Neural crest cell (in vitro differentiated cells): ENCODE results near the gene ZNF670. TPM values are rescaled to one million over a fixed set of nuclear protein-coding genes. Genes with fewer than 3 reads are reported as not detected.
"Not testable (repeated sequence)": the region's sequence is repeated elsewhere in the genome, so short reads cannot be mapped to it uniquely, and the experiment has no call there.

Source experiments
- DNase-seq: peaks from one replicate; pipeline ENCODE4 v3.0.0; 2021; ENCODE audit warnings: low read depth, mixed read lengths, low spot score
- H3K27ac Mint-ChIP-seq: one replicate; pipeline ENCODE4 v1.8.0; 2021; ENCODE audit warnings: mild to moderate bottlenecking, mixed read lengths; ENCODE audit not compliant: unreplicated experiment
- H3K27me3 Mint-ChIP-seq: 2 replicates; pipeline ENCODE4 v1.8.0; 2021; ENCODE audit warnings: low read depth, mild to moderate bottlenecking, mixed read lengths
- H3K36me3 Mint-ChIP-seq: 2 replicates; pipeline ENCODE4 v1.8.0; 2021; ENCODE audit warnings: low read depth, mild to moderate bottlenecking, mixed read lengths
- H3K4me1 Mint-ChIP-seq: 2 replicates; pipeline ENCODE4 v1.8.0; 2021; ENCODE audit warnings: mixed read lengths
- H3K4me3 Mint-ChIP-seq: one replicate; pipeline ENCODE4 v1.8.0; 2021; ENCODE audit warnings: mild to moderate bottlenecking, mixed read lengths
- H3K9me3 Mint-ChIP-seq: 2 replicates; pipeline ENCODE4 v1.8.0; 2021; ENCODE audit warnings: mixed read lengths
- total RNA-seq: library from RNA; stranded (reverse); gene quantifications from 2 replicates; pipeline ENCODE4 v1.2.1, GENCODE V29; 2021
- TF ChIP-seq, protein P1 (sequence below): fragments of 200-600 bp; sonication (generic); conservative IDR thresholded peaks from 2 replicates; pipeline ENCODE4 v1.5.0; 2021; ENCODE audit warnings: antibody characterized with exemption, mild to moderate bottlenecking

The ZNF670 gene
- total RNA-seq, 1 donor from 2014 or later = 13.2 TPM

DNA sequence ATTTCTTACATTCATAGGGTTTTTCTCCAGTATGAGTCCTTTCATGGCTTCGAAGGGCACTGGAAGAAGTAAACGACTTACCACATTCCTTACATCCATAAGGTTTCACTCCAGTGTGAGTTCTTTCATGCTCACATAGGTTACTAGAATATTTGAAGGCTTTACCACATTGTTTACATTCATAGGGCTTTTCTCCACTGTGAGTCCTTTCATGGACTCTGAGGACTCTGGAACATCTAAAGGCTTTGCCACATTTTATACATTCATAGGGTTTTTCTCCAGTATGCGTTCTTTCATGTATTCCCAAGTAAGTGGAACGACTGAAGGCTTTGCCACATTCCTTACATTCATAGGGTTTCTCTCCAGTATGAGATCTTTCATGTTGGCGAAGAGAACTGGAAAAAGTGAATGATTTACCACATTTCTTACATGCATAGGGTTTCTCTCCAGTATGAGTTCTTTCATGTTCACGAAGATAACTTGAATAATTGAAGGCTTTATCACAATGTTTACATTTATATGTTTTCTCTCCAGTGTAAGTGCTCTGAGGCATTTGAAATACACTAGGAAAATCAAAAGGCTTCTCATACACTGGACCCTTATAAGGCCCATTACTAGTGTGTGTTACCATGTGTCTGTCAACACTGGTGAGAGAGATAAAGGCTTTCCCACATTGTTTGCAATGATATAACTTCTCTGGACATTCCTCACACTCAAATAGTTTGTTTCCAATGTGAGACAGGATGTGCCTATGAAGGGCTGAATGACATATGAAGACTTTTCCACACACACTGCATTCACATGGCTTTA lies 40.9 kb downstream of the ZNF670 start:
- TF ChIP-seq, protein P1, sequence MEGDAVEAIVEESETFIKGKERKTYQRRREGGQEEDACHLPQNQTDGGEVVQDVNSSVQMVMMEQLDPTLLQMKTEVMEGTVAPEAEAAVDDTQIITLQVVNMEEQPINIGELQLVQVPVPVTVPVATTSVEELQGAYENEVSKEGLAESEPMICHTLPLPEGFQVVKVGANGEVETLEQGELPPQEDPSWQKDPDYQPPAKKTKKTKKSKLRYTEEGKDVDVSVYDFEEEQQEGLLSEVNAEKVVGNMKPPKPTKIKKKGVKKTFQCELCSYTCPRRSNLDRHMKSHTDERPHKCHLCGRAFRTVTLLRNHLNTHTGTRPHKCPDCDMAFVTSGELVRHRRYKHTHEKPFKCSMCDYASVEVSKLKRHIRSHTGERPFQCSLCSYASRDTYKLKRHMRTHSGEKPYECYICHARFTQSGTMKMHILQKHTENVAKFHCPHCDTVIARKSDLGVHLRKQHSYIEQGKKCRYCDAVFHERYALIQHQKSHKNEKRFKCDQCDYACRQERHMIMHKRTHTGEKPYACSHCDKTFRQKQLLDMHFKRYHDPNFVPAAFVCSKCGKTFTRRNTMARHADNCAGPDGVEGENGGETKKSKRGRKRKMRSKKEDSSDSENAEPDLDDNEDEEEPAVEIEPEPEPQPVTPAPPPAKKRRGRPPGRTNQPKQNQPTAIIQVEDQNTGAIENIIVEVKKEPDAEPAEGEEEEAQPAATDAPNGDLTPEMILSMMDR = no peak
- Mint-ChIP-seq H3K4me3 (no peak overlapping the region), H3K9me3 (peaks cover 30% of the 10 kb centered on the region), H3K27me3 (no peaks in the 10 kb centered on the region), H3K4me1 (no peaks in the 10 kb centered on the region), H3K36me3 (peaks cover 86% of the 10 kb centered on the region), H3K27ac (no peak overlapping the region)
- DNase-seq = no peak

DNA sequence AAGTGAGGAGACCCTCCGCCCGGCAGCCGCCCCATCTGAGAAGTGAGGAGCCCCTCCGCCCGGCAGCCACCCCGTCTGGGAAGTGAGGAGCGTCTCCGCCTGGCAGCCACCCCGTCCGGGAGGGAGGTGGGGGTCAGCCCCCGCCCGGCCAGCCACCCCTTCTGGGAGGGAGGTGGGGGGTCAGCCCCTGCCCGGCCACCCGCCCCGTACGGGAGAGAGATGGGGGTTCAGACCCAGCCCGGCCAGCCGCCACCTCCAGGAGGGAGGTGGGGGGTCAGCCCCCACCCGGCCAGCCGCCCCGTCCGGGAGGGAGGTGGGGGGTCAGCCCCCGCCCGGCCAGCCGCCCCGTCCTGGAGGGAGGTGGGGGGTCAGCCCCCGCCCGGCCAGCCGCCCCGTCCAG lies 46.3 kb downstream of the ZNF670 start:
- Mint-ChIP-seq H3K9me3 (peaks cover 32% of the 10 kb centered on the region), H3K36me3 (peaks cover 54% of the 10 kb centered on the region)
- DNase-seq = not testable (repeated sequence)

More for the DNA sequence above, 46.3 kb downstream of the ZNF670 start:
- H3K27ac Mint-ChIP-seq, H3K4me1 Mint-ChIP-seq, H3K4me3 Mint-ChIP-seq, H3K27me3 Mint-ChIP-seq: not testable (repeated sequence)

Other genes with a start within 250 kb of the ZNF670 start
- 40.4 and 47.3 TPM in 2 replicates for gene AHCTF1, start 146.9 kb downstream of the ZNF670 start, total RNA-seq
- gene ZNF695, start 70.8 kb downstream of the ZNF670 start, total RNA-seq = 21.4 and 21.8 TPM in 2 replicates
- gene ZNF669, start 25.5 kb upstream of the ZNF670 start, total RNA-seq = 19.8 and 21.8 TPM in 2 replicates
- gene ZNF124, start 93.2 kb upstream of the ZNF670 start, total RNA-seq = 87.0 and 90.2 TPM in 2 replicates
- not detected in 2 replicates for gene VN1R5, start 177.3 kb upstream of the ZNF670 start, total RNA-seq